NCI-H2107 treated with DMSO at 0.1 percent for 48 hours (cell line): ENCODE data around the gene BAG5.
A peak's percentile ranks its signal among the peaks of the same experiment; 100 is the strongest.
"Not testable (repeated sequence)": the region's sequence is repeated elsewhere in the genome, so short reads cannot be mapped to it uniquely, and the experiment has no call there.

Experiments used
- DNase-seq: peaks from one replicate; lab custom pipeline; 2025; ENCODE audit not compliant: unreplicated experiment; lab: John Stamatoyannopoulos, UW

The BAG5 gene

DNA sequence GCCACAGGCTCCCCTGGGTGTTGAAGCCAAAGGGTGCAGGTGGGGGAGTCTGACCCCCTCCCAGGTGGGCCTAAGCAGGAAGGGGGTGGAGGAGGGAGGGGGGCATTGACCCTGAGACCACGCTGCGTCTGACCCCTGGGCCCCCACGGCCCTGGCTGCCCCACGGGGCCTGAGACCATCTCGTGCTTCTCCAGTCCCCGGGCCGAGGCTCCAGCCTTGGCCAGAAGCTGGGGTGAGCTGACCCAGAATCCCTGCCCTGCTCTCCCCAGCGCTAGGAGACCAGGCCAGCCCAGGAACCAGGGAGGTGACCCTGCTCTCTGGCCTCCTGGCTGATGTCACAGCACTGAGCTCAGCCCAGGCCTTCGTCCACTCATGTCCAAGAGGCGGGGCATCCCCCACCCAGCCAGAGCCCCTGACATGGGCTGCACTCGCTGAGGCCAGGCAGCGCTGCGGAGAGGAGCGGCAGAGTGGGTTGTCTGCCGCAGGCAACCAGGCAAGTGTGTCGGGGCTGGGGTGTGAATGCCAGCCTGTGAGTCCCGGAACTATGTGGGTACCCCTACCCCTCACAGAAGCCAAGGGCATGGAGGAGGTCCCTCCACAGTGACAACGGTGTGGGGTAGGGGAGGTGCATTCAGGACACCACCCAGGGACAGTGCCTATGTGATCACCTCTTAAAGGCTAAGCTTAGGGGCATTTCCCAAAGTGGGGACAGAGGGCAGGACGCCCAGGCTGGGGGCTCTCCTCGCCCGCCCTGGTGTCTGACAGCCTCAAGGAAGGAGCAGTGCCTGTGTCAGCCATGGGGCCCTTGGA lies 27.2 kb downstream of the BAG5 start:
- DNase-seq, result no peak

DNA sequence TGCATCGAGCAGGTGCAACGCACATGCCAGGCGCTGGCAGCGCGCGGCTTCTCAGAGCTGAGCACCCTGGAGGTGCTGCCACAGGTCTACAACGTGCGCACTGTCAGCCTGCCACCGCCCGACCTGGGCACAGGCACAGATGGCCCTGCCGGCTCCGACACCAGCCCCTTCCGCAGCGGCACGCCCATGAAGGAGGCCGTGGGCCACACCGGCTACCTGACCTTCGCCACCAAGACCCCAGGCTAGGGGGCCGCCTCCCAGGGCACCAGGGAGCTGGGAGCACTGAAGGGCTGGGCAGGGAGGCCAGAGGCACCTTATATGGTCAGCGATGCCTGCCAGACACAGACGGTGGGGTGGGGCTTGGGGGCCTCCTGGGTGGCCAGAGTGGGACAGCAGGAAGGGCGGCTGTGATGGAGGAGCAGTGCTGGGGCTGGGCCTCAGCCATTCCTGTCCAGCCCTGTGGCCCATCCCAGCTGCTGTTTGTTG lies 27.8 kb downstream of the BAG5 start:
- no peak for DNase-seq

DNA sequence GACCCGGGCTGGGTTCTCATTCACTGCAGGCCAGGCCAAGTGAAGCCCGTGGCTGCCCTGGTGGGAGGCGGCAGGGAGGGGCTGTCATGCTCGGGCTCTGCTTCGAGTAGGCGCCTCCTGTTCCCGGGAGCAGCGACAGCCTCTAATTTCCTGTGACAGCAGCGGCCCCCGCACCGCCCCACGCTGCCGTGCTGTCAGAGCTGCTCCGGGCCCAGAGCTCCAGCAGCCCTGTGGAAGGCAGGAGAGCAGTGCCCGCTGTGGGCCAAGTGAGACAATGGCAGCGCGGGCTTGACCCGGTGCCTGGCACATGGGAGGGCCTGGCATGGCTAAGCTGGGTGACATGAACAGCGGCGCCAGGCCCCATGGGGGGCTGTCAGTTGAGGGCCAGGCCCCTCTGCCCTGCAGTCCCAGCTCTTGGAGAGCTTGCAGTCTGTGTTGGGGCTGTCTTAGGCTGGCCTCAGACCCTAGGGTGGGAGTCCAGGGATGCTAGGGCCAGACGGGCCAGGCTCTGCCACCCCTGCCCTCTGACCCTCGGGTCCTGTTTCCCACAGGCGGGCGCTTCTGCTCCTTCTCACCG lies 28.4 kb downstream of the BAG5 start:
- DNase-seq, result no peak

DNA sequence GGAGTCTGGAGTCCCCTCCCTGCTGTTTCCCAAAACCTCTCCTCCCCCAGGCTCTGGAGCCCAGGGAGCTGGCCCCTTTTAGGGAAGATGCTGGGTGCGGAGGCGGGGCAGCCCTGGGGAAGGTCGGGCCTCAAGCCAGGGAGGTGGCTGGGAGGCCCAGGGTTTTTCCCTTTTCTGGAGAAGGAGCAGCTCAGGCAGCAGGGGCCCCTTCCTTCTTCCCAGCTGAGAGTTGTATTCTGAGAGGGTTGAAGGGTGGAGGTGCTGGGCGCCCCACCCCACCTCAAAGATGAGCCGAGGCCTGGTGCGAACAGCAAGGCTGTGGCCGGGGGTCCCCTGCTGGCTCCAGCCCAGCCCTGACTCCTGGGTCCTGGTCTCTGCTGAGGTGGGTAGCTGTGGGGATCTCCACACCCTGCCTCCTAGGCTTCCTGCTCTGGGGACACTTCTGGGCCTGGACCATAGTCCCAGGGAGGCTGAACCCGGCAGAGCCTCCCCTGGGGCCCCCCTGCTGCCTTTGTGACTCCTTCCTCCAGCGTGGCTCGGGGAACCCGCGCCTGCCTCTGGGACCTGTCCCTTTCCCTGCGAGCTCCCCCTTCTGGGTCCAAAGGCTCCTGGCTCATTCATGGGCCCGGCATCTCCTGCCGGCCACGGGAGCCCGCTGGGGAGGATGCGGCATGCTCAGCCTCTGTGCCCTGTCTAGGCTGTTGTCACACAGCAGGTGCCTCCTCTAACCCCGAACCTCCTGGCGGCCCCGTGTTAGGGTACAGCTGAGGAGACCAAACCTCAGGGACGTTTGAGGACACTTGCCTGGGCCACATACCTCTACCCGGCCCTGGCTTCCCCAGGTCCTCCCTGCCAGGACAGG lies 29.1 kb downstream of the BAG5 start:
- DNase-seq, result no peak

DNA sequence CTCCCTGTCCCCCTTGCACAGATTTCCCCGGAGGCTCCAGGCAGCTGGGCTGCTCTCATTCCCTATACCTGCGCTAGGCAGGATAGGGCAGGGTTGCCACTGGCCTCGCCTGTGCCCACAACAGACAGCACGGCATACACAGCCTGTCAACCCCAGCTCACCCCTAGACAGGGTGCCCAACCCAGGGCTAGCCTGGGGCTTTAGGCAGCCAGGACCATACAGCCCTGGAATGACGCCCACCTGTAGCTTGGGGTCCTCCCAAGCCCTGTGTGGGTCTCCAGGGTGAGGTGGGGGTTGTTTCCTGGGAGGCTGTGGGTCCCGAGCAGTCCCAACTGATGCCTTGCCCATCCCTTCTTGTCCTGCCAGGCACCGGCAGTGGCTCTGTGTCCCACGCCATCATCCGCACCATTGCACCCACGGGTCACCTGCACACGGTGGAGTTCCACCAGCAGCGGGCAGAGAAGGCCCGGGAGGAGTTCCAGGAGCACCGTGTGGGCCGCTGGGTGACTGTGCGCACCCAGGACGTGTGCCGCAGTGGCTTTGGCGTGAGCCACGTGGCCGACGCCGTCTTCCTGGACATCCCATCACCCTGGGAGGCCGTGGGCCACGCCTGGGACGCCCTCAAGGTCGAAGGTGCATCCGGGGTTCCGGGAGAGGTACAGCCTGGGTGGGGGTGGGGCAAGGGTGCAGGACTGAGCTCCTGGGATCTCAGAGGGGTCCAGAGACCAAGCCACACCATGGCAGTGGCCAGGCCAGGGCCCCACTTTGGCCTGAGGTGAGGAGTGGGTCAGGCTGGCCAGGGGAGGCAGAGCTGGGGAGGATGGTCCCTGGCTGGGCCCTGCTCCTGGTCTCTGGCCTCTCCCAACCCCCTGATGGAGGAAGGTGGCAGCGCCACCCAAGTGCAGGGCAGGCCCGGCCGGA lies 30.0 kb downstream of the BAG5 start:
- no peak for DNase-seq

DNA sequence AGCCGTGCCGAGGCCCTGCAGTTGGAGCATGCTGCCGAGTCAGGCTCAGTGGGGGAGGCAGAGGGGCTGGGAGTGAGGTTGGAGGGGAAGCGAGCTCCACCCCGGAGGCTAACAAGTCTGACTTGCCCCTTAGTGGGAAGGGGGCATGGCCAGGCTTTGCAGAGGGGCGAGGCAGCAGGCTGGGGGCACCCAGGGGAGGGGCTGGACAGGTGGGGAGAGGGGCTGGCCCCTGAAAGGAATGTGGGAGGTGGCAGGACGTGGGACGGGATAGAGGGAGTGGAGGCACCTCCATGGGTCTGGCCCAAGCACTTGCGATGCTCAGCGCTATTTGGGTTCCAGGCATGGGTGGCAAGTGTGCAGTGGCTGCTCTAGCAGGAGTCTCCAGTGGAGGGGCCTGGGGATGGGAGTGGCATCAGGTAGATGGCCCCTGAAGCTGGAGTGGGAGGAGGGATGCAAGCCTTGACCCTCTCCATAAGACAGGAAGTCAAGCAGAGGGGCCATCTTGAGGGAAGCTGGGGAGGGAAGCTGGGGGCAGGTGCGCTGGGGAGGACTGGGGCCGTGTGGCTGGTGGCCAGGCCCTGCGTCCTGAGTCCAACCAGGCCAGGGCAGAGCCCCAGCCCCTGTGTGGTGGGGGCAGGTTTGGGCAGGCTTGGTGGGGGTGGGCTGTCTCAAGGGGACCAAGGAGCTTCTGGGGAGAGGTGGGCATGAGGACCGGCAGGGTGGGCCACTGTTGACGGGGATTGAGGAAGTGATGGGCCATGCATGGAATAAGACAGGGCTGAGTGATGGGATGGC lies 30.8 kb downstream of the BAG5 start:
- DNase-seq, result no peak

DNA sequence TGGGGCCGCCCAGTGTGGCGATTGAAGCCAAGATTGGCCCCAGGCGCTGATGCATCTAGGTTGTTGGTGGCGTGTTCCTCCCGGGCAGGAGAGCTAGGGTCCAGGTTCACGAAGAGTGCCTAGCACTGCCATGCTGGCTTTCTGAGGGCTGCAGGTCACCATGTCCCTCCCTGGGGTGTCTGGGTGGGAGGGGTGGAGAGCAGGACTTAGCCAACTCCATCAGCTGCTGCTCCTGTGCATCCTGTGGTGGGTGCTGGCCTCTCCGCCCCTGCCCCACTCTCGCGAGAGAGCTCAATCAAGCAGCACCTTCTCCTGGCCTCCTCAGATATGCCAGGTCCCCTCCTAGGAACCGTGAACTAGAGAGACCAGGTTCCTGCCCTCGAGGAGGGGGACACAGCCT lies 31.6 kb downstream of the BAG5 start:
- DNase-seq, result no peak

DNA sequence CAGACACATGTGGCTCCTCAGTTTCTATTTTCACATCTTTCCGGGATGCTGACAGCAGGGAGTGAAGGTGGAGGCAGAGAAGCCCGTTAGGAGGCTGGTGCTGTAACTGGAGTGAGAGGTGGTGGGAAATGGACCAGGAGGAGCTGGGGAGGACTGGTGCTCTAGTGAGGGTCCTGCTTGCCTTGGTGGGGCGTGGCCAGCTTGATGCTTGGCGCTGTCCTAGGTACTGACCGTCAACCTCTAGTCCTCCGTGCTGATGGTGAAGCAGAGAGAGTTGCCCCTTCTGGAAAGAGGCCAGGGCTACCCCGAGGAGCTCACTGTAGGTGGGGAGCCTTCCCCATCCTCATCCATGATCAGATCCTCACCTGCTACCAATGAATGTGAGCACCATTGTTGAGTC lies 32.1 kb downstream of the BAG5 start:
- no peak for DNase-seq

DNA sequence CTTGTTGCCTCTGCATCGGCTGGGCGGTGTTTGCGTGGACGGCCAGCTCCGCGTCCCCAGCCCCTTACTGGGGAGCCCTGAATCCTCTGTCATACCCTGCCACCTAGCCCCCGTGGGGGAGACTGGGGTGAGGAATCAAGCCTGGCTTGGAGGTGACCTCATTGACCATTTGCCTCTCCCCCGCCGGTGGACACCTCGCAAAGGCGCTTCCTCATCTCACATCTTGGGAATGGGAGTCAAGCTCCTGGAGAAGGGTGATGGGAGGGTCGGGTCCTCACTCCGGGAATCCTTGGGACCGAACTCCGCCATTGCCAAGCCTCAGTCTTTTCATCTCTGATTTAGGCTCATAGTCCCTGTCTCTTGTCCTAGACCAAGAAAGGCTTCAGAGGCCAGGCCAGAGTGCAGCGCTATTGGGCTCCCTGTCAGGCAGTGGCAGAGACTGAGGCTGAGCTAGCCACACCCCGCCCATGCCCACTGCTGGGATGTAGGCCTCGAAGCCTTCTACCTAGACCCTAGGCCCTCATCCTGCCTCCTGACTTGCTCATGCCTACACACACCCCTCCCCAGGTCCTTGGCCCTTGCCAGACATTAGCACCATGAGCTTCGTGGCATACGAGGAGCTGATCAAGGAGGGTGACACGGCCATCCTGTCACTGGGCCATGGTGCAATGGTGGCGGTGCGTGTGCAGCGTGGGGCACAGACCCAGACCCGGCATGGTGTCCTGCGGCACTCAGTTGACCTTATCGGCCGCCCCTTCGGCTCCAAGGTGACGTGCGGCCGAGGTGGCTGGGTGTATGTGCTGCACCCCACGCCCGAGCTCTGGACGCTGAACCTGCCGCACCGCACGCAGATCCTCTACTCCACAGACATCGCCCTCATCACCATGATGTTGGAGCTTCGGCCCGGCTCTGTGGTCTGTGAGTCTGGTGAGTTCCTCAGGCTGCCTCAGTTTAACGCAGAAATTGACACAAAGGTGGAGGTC lies 32.8 kb downstream of the BAG5 start:
- no peak for DNase-seq

DNA sequence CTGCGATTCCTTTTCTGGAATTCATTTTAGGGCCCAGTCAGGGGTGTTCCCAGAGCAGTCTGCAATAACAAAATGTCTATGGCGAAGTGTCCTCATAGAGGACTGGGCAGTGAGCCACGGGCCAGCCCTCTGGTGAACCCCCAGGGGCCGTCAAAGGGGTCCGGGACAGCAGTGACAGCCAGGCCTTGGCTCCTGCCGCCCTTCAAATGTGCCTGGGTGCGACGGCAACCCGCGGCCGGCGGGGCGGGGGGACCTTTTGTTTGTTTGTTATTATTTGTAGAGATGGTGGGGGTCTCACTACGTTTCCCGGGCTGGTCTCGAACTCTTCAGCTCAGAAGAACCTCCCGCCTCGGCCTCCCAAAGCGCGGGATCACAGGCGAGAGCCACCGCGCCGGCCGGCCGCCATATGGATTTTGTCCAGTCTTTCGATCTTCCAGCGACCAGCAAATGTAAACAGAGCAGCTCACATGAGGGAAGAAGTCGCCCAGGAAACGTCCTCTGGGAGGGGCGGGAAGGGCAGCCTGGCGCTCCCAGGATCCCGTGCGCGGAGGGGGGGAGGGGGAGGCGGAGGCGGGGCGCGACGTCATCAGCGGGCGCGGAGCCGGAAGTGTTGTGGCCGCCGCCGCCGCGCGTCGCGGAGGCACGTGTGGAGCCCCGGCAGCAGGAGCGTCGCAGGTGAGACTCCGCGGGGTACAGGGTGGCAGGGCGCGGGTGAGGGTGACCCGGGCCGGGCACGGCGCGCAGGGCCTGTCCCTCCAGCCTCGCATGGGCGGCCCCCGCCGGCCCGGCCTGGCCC lies 33.7 kb downstream of the BAG5 start, which contains the start of gene TRMT61A:
Gene TRMT61A, plus strand, starts transcription at position 610 of the 796 bp plus-strand sequence. CDS start 783 bp downstream, outside the sequence.
- DNase-seq, result peak; percentile 83

DNA sequence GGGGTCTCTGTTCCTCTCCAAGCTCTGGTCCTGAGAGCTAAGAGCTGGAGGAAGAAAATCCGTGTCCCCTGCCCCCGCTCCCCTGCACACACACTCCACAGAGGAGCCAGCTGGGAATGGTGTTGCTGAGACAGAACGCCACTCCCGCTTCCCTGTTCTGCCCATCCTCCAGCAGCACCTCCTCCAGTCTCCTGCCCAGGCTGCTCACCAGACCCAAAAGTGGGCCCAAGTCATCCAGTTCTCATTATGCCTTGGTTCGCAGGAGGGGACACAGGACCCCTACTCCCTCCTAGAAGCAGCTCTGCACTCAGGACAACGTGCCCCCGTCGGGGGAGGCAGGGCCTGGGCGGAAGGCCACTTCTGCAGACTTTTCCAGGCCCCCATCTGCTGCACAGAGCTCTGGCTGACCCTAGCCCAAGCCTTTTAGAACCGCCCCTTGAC lies 34.3 kb downstream of the BAG5 start:
- peak; percentile 40 for DNase-seq

DNA sequence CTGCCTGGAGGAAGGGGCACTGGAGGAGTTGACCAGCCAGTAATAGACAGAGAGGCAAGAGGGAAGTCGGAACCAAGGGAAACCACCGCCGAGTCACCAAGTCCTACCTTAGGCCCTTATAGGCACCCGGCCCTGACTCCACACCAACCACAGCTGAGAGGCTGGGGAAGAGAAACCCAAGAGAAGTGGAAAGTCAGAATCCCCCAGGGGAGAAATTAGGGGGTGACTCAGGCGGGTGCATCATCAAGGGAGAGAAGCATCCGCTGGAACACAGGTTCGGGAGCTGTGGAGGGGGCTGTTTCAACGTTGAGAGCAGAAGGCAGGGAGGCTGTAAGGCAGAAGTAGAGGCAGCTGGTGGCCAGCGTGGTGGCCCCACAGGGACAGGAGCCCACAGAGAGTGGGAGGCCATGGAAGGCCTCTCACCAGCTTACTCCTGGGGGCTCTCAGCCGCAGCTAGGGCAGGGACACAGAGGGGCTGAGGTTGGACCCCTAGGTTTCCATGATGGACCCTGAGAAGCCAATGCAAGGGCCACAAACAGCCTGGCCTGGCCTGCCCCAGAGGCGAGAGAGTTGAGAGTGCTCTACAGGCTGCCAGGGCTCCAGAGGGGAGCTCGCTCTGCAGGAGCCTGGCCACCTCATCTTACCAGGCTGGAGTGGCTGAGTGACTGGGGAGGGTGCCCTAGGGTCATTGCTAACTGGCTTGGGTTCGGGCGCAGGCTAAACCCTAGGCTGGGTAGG lies 34.9 kb downstream of the BAG5 start:
- DNase-seq, result no peak

DNA sequence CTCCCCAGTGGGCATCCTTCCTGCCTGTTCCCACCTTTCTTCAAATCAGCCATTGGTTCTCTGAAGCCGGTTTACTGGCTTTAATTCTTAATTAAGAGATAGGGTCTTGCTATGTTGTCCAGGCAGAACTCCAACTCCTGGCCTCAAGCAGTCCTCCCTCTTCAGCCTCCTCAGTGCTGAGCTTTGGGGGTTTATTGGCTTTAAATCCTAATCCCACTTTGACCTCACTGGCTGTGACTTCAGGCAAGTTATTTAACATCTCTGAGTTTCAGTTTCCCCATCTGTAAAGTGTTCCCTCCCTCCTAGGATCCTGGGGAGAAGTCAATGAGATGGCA lies 35.6 kb downstream of the BAG5 start:
- DNase-seq, result no peak

DNA sequence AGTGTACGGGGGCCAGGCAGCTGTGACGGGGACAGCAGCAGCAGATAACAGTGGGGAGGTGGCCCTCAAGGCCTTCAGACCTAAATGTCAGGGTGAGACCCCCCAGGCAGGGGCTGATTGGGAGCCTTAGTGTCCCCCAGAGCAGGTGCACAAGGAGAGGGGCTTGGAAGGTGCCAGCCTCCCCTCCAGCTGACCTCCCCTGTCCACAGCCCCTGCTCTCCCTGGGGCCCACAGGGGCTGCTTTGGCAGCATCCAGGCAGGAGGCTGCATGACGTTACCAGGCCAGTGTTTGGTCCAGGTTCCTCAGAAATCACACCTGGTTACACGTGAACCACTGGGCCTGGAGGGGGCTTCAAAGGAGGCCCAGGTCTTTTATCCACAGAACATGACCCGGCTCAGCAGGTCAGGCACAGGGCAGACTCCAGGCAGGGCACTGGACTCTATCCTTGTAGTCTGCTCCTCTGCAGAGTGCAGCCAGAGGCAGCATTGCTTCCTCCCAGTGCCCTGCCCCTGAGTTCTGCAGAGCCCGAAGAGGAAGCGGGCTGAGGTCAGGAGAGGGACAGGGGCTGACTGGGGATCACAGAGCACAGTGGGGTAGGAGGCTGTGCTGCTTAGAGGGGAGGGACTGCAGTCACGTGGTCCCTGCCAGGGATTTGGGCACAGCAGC lies 36.1 kb downstream of the BAG5 start:
- DNase-seq, result no peak

DNA sequence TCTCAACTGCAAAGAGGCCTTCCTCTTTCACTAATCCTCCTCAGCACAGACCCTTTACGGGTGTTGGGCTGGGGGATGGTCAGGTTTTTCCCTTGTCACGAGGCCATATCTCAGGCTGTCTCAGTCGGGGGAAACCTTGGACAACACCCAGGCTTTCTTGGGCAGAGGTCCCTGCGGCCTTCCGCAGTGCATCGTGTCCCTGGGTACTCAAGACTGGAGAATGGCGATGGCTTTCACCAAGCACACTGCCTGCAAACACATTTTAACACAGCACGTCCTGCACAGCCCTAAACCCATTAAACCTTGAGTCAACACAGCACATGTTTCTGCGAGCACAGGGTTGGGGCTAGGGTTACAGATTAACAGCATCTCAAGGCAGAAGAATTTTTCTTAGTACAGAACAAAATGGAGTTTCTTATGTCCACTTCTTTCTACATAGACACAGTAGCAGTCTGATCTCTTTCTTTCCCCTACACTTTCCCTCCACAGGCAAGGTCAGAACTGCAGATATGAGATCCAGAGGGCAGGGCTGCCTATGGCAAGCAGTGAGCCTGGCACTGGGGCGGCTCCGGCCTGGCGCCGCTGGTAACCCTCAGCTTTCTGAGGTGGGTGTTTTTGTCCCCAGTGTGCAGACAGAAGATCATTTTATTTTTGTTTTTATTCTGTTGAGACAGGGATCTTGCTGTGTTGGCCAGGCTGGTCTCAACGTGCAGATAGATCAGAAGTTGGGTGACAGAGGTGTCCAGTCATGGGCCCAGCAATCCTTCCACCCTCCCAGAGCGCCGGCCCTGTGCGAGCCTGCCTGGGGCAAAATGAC lies 36.8 kb downstream of the BAG5 start:
- DNase-seq, result not testable (repeated sequence)
